ENCODE data around the gene NFE2L3. TPM values are rescaled to one million over a fixed set of nuclear protein-coding genes. Genes with fewer than 3 reads are reported as not detected.
A peak's percentile ranks its signal among the peaks of the same experiment; 100 is the strongest.

Gene NFE2L3, protein sequence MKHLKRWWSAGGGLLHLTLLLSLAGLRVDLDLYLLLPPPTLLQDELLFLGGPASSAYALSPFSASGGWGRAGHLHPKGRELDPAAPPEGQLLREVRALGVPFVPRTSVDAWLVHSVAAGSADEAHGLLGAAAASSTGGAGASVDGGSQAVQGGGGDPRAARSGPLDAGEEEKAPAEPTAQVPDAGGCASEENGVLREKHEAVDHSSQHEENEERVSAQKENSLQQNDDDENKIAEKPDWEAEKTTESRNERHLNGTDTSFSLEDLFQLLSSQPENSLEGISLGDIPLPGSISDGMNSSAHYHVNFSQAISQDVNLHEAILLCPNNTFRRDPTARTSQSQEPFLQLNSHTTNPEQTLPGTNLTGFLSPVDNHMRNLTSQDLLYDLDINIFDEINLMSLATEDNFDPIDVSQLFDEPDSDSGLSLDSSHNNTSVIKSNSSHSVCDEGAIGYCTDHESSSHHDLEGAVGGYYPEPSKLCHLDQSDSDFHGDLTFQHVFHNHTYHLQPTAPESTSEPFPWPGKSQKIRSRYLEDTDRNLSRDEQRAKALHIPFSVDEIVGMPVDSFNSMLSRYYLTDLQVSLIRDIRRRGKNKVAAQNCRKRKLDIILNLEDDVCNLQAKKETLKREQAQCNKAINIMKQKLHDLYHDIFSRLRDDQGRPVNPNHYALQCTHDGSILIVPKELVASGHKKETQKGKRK
- total RNA-seq: 10 to 100 TPM in 1 of 6 donors, 1 to 10 TPM in 5; 5.5 to 13.8 (median 7.0) TPM

DNA sequence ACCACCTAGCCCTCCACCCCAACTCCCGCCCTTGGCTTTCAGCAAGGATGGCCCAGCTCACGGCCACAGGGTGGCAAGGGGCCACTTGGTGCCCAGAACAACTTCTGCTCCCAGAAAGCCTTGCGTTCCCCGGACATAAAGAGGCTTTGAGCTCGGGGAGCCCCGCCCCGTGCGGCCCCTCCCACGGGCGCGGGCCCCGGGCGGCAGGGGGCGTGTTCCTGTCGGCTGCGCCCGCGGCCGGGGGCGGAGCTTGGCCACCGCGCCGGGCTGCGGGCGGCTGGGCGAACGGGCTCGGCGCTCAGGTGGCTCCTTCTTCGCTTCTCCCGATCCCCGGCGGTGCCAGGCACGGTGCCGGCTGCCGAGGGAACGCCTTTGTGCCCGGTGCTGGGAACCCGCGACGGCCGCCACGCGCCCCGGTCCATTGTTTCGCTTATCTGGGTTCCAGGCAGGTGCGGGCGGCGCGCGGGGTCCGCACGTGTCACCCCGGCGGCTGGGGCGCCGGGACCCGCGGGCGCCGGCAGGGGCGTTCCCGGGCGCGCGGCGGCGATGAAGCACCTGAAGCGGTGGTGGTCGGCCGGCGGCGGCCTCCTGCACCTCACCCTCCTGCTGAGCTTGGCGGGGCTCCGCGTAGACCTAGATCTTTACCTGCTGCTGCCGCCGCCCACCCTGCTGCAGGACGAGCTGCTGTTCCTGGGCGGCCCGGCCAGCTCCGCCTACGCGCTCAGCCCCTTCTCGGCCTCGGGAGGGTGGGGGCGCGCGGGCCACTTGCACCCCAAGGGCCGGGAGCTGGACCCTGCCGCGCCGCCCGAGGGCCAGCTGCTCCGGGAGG, at the start of gene NFE2L3:
Gene NFE2L3, plus strand, starts transcription at position 246 of the 829 bp plus-strand sequence. Its CDS starts 301 bp downstream, at position 547.
- Histone ChIP-seq H3K4me1 (peaks cover 19 to 55% (median 32%) of the 10 kb centered on the region in 4 donors), H3K9me3 (no peaks in the 10 kb centered on the region), H3K27ac (peak within 1 kb of the TSS; percentile 40 to 84 (median 57)), H3K36me3 (no peaks in the 10 kb centered on the region), H3K4me3 (peak within 1 kb of the TSS; percentile 64 to 82 (median 76)), H3K27me3 (peaks cover 0 to 9% (median 0%) of the 10 kb centered on the region in 4 donors)
- TF ChIP-seq POLR2A (IDR thresholded peaks at IDR 0.05) (peak in 1 of 4 donors; percentile 67), EP300 (IDR thresholded peaks at IDR 0.05) (no peak), POLR2AphosphoS5 (IDR thresholded peaks at IDR 0.05) (peak in 1 of 2 donors; percentile 30)
- TF ChIP-seq, protein P1, sequence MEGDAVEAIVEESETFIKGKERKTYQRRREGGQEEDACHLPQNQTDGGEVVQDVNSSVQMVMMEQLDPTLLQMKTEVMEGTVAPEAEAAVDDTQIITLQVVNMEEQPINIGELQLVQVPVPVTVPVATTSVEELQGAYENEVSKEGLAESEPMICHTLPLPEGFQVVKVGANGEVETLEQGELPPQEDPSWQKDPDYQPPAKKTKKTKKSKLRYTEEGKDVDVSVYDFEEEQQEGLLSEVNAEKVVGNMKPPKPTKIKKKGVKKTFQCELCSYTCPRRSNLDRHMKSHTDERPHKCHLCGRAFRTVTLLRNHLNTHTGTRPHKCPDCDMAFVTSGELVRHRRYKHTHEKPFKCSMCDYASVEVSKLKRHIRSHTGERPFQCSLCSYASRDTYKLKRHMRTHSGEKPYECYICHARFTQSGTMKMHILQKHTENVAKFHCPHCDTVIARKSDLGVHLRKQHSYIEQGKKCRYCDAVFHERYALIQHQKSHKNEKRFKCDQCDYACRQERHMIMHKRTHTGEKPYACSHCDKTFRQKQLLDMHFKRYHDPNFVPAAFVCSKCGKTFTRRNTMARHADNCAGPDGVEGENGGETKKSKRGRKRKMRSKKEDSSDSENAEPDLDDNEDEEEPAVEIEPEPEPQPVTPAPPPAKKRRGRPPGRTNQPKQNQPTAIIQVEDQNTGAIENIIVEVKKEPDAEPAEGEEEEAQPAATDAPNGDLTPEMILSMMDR (IDR thresholded peaks at IDR 0.05): peak in 5 of 6 experiments; percentile 16 to 58 (median 21)
- DNase-seq (peak; percentile 92 to 97), ATAC-seq (ENCODE audit: low FRiP score in 2 of 2) (peak; percentile 92 to 93)
- WGBS, 2 donors: 0 to 3% methylated on average over 1 to 17 of the region's 95 CpGs

DNA sequence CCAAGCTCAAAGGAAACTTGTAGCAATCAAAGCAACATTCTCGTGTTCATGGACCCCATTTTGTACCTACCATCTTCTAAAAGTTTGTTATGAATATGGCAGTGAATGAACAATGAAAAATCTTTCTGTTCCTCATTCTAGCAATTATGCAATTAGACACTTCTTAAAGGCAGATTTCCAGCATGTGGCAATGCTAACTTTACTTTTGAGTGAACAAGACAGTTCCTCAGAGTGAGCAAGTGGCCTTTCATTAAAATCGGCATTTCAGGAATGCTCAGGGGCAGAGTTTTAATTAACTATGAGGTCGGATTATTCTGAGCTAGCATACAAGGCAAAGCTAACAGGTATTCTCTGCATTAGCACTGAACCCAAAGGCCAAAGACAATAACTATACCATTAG, 48.4 kb upstream of the NFE2L3 start:
- 52 to 80% methylated on average over 3 of the region's 3 CpGs for WGBS, 2 donors
- DNase-seq: no peak
- ATAC-seq (ENCODE audit: low FRiP score in 2 of 2): no peak
- H3K4me3 ChIP-seq: no peak overlapping the region
- peaks cover 0 to 4% (median 0%) of the 10 kb centered on the region in 4 donors for H3K4me1 ChIP-seq
- H3K9me3 ChIP-seq: no peaks in the 10 kb centered on the region
- peak overlapping the region in 1 of 4 donors; percentile 39 for H3K27ac ChIP-seq
- no peaks in the 10 kb centered on the region for H3K27me3 ChIP-seq
- TF ChIP-seq POLR2A (IDR thresholded peaks at IDR 0.05) (no peak), POLR2AphosphoS5 (IDR thresholded peaks at IDR 0.05) (no peak), EP300 (IDR thresholded peaks at IDR 0.05) (no peak)
- TF ChIP-seq, protein P1 (IDR thresholded peaks at IDR 0.05): no peak
- H3K36me3 ChIP-seq: no peaks in the 10 kb centered on the region

GRCh38 chr7:26105236-26105635, 46.8 kb upstream of the NFE2L3 start:
- Histone ChIP-seq H3K27me3 (no peaks in the 10 kb centered on the region), H3K9me3 (no peaks in the 10 kb centered on the region), H3K4me1 (peaks cover 0 to 4% (median 0%) of the 10 kb centered on the region in 4 donors), H3K27ac (no peak overlapping the region), H3K4me3 (no peak overlapping the region), H3K36me3 (no peaks in the 10 kb centered on the region)
- DNase-seq (no peak), ATAC-seq (ENCODE audit: low FRiP score in 2 of 2) (no peak)
- TF ChIP-seq POLR2A (IDR thresholded peaks at IDR 0.05) (no peak), POLR2AphosphoS5 (IDR thresholded peaks at IDR 0.05) (no peak)
- TF ChIP-seq, protein P1 (IDR thresholded peaks at IDR 0.05): no peak
- WGBS, 2 donors: 73 to 94% methylated on average over 1 of the region's 1 CpG

- DNase-seq: no peak
- H3K4me3 ChIP-seq: no peak overlapping the region
- no peak for ATAC-seq (ENCODE audit: low FRiP score in 2 of 2)
- peaks cover 0 to 4% (median 0%) of the 10 kb centered on the region in 4 donors for H3K4me1 ChIP-seq
- WGBS, 2 donors: 90% methylated on average over 11 of the region's 11 CpGs
- H3K27ac ChIP-seq: no peak overlapping the region
- no peaks in the 10 kb centered on the region for H3K36me3 ChIP-seq
- H3K9me3 ChIP-seq: no peaks in the 10 kb centered on the region
- TF ChIP-seq, protein P1 (IDR thresholded peaks at IDR 0.05): no peak
- TF ChIP-seq POLR2AphosphoS5 (IDR thresholded peaks at IDR 0.05): no peak
- TF ChIP-seq EP300 (IDR thresholded peaks at IDR 0.05): no peak
- TF ChIP-seq POLR2A (IDR thresholded peaks at IDR 0.05): no peak
- H3K27me3 ChIP-seq: no peaks in the 10 kb centered on the region
Observed at GRCh38 chr7:26105931-26106330, 46.1 kb upstream of the NFE2L3 start.

Measured in upper lobe of left lung (tissue), 6 donors.